GM21381 (cell line): ENCODE measurements around the gene TGM1.
"Not testable (repeated sequence)": the region's sequence is repeated elsewhere in the genome, so short reads cannot be mapped to it uniquely, and the experiment has no call there.

Experiments used
- ATAC-seq: cut with Tn5 transposase; IDR thresholded peaks from one replicate; pipeline ENCODE4 v1.9.1; 2021; ENCODE audit warnings: mild to moderate bottlenecking, moderate library complexity; ENCODE audit not compliant: unreplicated experiment

TGM1 gene

GRCh38 chr14:24255438-24255837 is 7.5 kb downstream of the TGM1 start:
- no peak for ATAC-seq

GRCh38 chr14:24254630-24255392 is 8.2 kb downstream of the TGM1 start:
- no peak for ATAC-seq

- no peak for ATAC-seq
These were observed 9.0 kb downstream of the TGM1 start for GRCh38 chr14:24253936-24254335.

GRCh38 chr14:24252289-24253124 is 10.5 kb downstream of the TGM1 start:
- no peak for ATAC-seq

DNA sequence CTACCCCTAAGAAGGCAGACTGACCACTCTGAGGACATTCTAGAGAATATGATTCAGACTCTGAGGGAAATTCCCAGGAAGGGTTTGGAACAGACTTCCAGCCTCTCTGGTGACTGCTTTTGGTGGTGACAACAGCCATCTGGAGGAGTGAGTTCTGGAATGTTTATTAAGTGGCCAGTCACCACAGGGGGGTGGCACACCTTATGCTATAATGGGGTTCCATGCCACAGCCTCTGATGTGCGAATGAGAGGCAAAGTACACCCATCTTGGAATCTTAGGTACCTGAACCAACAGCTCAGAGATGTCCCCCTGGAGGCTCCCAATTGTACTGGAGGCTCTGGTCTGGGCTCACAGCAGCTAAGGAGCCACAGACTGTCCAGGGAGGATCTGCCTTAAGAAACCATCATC is 11.1 kb downstream of the TGM1 start:
- no peak for ATAC-seq

DNA sequence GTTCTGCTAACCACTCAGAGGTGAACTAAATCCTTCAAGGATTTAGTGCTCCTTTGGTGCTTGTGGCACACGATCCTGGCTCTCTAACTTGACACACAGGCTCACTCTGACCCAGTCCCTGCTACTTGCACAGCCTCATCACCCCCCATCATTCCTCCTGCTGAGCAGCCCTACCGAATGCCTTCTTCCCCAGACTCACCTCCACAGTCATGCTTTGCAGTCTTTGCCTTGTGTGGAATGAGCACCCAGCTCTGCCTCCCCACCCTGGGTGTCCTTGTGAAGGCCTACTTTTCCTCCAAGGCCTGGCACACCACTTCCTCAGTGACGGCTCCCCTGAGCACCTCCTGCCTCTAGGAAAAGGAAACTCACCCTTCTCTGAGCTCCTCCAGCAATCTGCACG is 12.6 kb downstream of the TGM1 start:
- no peak for ATAC-seq

GRCh38 chr14:24249230-24250021 is 13.6 kb downstream of the TGM1 start:
- no peak for ATAC-seq

GRCh38 chr14:24247422-24247821 is 15.6 kb downstream of the TGM1 start:
- no peak for ATAC-seq

GRCh38 chr14:24246765-24247212 is 16.2 kb downstream of the TGM1 start:
- ATAC-seq: no peak

DNA sequence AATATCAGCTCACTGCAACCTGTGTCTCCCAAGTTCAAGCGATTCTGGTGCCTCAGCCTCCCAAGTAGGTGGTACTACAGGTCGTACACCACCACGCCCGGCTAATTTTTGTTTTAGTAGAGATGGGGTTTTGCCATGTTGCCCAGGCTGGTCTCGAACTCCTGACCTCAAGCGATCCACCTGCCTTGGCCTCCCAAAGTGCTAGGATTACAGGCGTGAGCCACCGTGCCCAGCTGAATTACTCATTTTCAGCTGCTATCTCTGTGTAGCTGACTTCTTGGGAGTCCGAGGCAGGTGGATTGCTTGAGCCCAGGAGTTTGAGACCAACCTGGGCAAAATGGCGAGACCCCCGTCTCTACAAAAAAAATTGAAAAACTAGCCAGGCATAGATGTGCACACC is 17.6 kb downstream of the TGM1 start:
- not testable (repeated sequence) for ATAC-seq

- no peak for ATAC-seq
These were observed 19.6 kb downstream of the TGM1 start for GRCh38 chr14:24243336-24243836.

- peak; percentile 74 for ATAC-seq
These were observed 21.0 kb downstream of the TGM1 start for GRCh38 chr14:24241829-24242443.

- no peak for ATAC-seq
These were observed 22.7 kb downstream of the TGM1 start for GRCh38 chr14:24240110-24240918.

GRCh38 chr14:24238527-24239037 is 24.4 kb downstream of the TGM1 start:
- ATAC-seq: no peak

DNA sequence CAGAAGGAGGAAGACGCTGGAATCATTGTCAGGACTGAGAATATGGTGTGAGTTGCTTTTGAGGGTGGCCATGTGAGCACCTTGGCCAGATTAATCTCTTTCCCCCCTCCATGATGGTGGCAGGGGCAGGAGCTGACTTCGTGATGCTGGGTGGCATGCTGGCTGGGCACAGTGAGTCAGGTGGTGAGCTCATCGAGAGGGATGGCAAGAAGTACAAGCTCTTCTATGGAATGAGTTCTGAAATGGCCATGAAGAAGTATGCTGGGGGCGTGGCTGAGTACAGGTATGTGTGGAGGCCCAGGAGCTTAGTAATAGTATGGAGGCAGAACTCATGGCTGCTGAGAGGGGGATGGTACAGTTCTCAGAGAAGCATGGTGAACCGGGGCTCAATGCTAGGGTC is 24.9 kb downstream of the TGM1 start:
- ATAC-seq: no peak

GRCh38 chr14:24237463-24237955 is 25.5 kb downstream of the TGM1 start:
- ATAC-seq: no peak

GRCh38 chr14:24236689-24237462 is 26.1 kb downstream of the TGM1 start:
- no peak for ATAC-seq

DNA sequence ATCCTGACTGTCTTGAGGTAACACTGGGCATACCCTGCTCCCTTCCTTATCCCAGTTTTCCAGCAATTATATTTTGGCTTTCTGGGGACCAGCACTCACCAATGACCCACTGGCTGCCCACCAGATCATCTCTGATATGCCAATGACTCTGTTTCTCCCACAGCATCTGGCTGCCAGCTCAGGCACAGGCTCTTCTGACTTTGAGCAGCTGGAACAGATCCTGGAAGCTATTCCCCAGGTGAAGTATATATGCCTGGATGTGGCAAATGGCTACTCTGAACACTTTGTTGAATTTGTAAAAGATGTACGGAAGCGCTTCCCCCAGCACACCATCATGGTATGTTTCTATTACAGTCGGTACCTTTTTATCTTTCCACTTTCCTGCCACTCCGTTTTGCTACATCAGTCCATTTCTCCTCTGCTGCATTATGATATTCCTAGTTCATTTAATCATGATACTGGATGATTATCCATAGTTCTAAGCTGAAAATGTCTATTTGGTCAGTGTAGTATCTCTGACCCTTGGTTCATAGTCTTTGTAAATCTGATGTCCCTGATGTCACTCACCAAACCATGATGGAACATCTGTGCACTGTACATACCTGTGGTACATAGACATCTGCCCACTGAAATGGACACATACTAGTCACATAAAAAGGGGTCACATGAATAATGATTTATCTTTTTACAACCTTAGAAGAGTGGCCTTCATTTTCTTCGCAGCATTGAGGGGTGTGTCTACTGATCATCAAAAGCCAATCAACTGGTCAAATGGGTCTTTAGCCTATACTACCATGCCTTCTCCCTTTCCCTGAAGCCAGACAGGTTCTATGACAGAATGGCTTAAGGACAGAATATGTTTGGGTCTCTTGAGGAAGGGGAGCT is 26.9 kb downstream of the TGM1 start:
- ATAC-seq: no peak
